Liver (tissue), 9 donors: ENCODE data around the gene SLU7. TPM values are rescaled to one million over a fixed set of nuclear protein-coding genes. Genes with fewer than 3 reads are reported as not detected.

ENCODE experiments used
- DNase-seq: peaks from one replicate; pipeline ENCODE4 v3.0.0-alpha.2; 2017; ENCODE audit warnings: low spot score
- H3K27ac ChIP-seq, 2 donors: one replicate each; pipeline ENCODE4 v1.7.0; 2013; ENCODE audit warnings: inconsistent platforms in 2 of 2, low read length in 2 of 2, control low read depth in 1 of 2, low read depth in 1 of 2, mild to moderate bottlenecking in 1 of 2
- H3K27me3 ChIP-seq, 4 donors: one replicate each; pipeline versions ENCODE4 v1.6.1 to v1.7.0; 2013; ENCODE audit warnings: low read length in 3 of 4, inconsistent platforms in 1 of 4, mild to moderate bottlenecking in 1 of 4, moderate library complexity in 1 of 4; ENCODE audit not compliant: control insufficient read depth in 4 of 4, insufficient read depth in 4 of 4
- H3K36me3 ChIP-seq, 4 donors: one replicate each; pipeline versions ENCODE4 v1.6.1 to v1.7.0; 2013; ENCODE audit warnings: low read length in 3 of 4, mild to moderate bottlenecking in 3 of 4, low read depth in 1 of 4, moderate library complexity in 1 of 4; ENCODE audit not compliant: control insufficient read depth in 4 of 4, insufficient read depth in 3 of 4
- H3K4me1 ChIP-seq, 4 donors: one replicate each; pipeline versions ENCODE4 v1.6.1 to v1.7.0; 2013; ENCODE audit warnings: low read length in 3 of 4, mild to moderate bottlenecking in 3 of 4, moderate library complexity in 1 of 4; ENCODE audit not compliant: control insufficient read depth in 4 of 4, insufficient read depth in 4 of 4
- H3K4me3 ChIP-seq, 3 donors: one replicate each; pipeline versions ENCODE4 v1.6.1 to v1.7.0; 2013; ENCODE audit warnings: low read length in 3 of 3, control low read depth in 1 of 3, low read depth in 1 of 3, mild to moderate bottlenecking in 1 of 3
- H3K9ac ChIP-seq, 2 donors: one replicate each; pipeline ENCODE4 v1.7.0; 2013; ENCODE audit warnings: low read length in 2 of 2, mild to moderate bottlenecking in 2 of 2, moderate library complexity in 2 of 2, control low read depth in 1 of 2, low read depth in 1 of 2
- H3K9me3 ChIP-seq, 4 donors: one replicate each; pipeline versions ENCODE4 v1.6.1 to v1.7.0; 2013; ENCODE audit warnings: low read length in 3 of 4; ENCODE audit not compliant: control insufficient read depth in 4 of 4
- FOXA1 ChIP-seq: IDR thresholded peaks from 2 replicates; pipeline ENCODE4 v1.6.1; 2016; ENCODE audit warnings: antibody characterized with exemption
- GABPA ChIP-seq, 2 donors: IDR thresholded peaks in 1 of 2; conservative IDR thresholded peaks in 1 of 2; 2 replicates each; pipeline ENCODE4 v1.6.1; 2016; ENCODE audit warnings: antibody characterized with exemption in 2 of 2, mild to moderate bottlenecking in 1 of 2, moderate library complexity in 1 of 2
- HNF4A ChIP-seq, 2 donors: conservative IDR thresholded peaks; 2 replicates each; pipeline ENCODE4 v1.6.1; 2016; ENCODE audit warnings: antibody characterized with exemption in 2 of 2, mild to moderate bottlenecking in 2 of 2
- JUND ChIP-seq, 2 donors: IDR thresholded peaks; 2 replicates each; pipeline ENCODE4 v1.6.1; 2016; ENCODE audit warnings: antibody characterized with exemption in 2 of 2
- RAD21 ChIP-seq, 2 donors: IDR thresholded peaks; 2 replicates each; pipeline ENCODE4 v1.6.1; 2016; ENCODE audit warnings: antibody characterized with exemption in 2 of 2, mild to moderate bottlenecking in 2 of 2
- REST ChIP-seq: IDR thresholded peaks from 2 replicates; pipeline ENCODE4 v1.6.1; 2016; ENCODE audit warnings: antibody characterized with exemption, mild to moderate bottlenecking
- RXRA ChIP-seq, 2 donors: IDR thresholded peaks; 2 replicates each; pipeline ENCODE4 v1.6.1; 2017 to 2018; ENCODE audit warnings: antibody characterized with exemption in 2 of 2, mild to moderate bottlenecking in 1 of 2
- SP1 ChIP-seq: IDR thresholded peaks from 2 replicates; pipeline ENCODE4 v1.6.1; 2018; ENCODE audit warnings: antibody characterized with exemption, mild to moderate bottlenecking
- YY1 ChIP-seq: IDR thresholded peaks from 2 replicates; pipeline ENCODE4 v1.6.1; 2016; ENCODE audit warnings: antibody characterized with exemption, mild to moderate bottlenecking
- WGBS: extraction: QIAGEN DNeasy Blood & Tissue Kit; methylation state at CpG from one replicate; pipeline ENCODE4 v1.1.7; 2013; 5-methylcytosine and 5-hydroxymethylcytosine counted together
- polyA plus RNA-seq, 2 donors: library from polyadenylated mRNA; stranded (reverse) in 1 of 2; unstranded in 1 of 2; fragments of 200-250 nt in 1 of 2; fragments of >200 nt in 1 of 2; fragmentation: Nextera tagmentation in 1 of 2; extraction: Ambion mirVana in 1 of 2; gene quantifications; one replicate each; pipeline versions ENCODE4 v1.2.1 to v1.2.3, GENCODE V29; 2013 to 2015
- total RNA-seq, 2 donors: library from RNA; depleted of rRNA; stranded (reverse); fragments of >200 nt; gene quantifications; one replicate each; pipeline ENCODE4 v1.2.3, GENCODE V29; 2014
- TF ChIP-seq, protein P1 (sequence below): IDR thresholded peaks from 2 replicates; pipeline ENCODE4 v1.6.1; 2016; ENCODE audit warnings: antibody characterized with exemption
- TF ChIP-seq, protein P2 (sequence below): fragments of 150-350 bp; IDR thresholded peaks from 2 replicates; pipeline ENCODE4 v1.5.1; 2017; ENCODE audit warnings: improper control_type of control experiment, low read depth, low read length; ENCODE audit not compliant: missing input control
- donor health status: healthy.
- donor health status: healthy.
- donor health status: healthy.
- donor health status: healthy.
- donor health status: healthy.

Gene SLU7
- total and polyA plus RNA-seq, 4 donors: 7.1 to 21.8 (median 17.6) TPM

DNA sequence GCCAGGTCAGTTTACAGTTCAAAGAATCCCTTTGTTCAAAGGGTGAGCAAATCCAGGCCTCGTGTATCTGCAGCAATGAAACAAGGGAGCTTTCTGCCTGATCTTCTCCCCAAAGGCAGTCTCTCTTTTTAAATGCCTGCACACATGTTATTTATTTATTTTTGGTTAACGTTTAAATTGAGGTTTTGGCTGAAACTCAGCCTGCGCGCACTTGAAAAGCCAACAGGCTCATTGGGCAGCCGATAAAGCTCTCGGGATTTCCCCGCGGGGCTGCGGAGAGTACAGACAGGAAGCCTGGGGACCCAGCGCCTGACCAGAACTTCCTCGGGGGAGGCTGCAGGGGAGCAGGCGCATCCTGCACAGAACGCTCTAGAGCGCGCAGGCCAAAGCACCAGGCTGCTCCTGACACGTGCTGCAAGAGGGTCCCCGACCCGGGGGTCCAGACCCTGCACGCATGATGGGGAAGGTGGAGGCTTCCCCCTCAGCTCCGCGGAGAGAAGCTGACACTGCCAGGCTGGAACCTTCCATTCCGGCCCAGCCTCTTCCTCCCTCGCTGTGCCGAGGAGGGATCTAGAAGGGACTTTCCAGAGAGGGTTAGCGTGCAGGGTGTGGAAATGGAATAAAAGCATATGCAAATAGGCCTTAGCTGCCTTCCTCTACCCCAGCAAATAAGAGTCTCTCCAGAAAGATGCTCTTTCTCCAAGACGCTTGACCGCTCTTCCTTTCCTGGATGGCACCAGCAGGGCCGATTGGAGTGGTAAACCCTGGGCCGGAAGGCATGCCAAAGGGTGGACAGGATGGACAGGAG, 48.9 kb upstream of the SLU7 start:
- Histone ChIP-seq H3K36me3 (no peaks in the 10 kb centered on the region), H3K4me1 (peaks cover 2 to 13% (median 13%) of the 10 kb centered on the region in 4 donors), H3K27ac (peak overlapping the region in 1 of 2 donors; percentile 42), H3K27me3 (peaks cover 0 to 3% (median 0%) of the 10 kb centered on the region in 4 donors), H3K9ac (no peak overlapping the region), H3K4me3 (peak overlapping the region in 2 of 3 donors; percentile 6 to 23), H3K9me3 (no peaks in the 10 kb centered on the region)
- TF ChIP-seq, protein P1, sequence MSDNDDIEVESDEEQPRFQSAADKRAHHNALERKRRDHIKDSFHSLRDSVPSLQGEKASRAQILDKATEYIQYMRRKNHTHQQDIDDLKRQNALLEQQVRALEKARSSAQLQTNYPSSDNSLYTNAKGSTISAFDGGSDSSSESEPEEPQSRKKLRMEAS: no peak
- TF ChIP-seq SP1 (peak; percentile 38), HNF4A (conservative IDR thresholded peaks at IDR 0.05) (peak in 1 of 2 donors; percentile 15), GABPA (IDR thresholded peaks at IDR 0.05 in 1 of 2, conservative IDR thresholded peaks at IDR 0.05 in 1 of 2) (peak in 1 of 2 donors; percentile 10)
- 15% methylated on average over 29 of the region's 29 CpGs for WGBS
- DNase-seq: peak; percentile 46

DNA sequence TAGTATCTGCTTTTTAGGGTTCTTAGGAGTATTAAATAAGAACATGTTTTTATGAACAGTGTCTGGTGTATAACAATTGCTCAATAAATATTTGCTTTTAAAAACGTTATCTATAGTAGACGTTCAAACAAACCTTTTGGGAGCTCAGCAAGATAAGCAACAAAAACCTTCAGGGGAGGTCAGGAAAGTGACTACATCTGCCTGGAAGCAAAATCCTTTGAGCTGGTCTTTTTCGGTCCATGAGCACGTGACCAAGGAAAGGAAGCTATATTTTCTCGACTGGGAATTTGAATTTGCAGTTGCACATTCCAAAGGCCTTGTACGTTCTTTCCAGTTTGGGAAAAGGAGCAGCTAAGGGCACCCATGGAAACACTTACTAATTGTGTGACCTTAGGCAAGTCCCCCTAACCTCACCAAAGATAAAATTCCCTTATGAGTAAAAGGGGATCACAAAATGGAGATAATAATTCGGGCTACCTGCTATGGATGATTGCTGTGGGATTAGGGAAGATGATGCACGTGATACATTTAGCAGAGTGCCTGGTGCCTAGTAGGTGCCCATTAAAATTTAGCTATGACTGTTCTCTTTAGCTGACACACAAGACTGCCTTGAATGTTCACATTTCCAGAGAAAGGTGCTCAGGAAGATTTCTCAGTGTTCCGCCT, 48.1 kb upstream of the SLU7 start:
- Histone ChIP-seq H3K4me1 (peaks cover 2 to 13% (median 13%) of the 10 kb centered on the region in 4 donors), H3K36me3 (no peaks in the 10 kb centered on the region), H3K4me3 (no peak overlapping the region), H3K27me3 (peaks cover 0 to 3% (median 0%) of the 10 kb centered on the region in 4 donors), H3K9me3 (no peaks in the 10 kb centered on the region), H3K9ac (no peak overlapping the region), H3K27ac (no peak overlapping the region)
- WGBS: 25% methylated on average over 9 of the region's 9 CpGs
- no peak for DNase-seq
- TF ChIP-seq REST (no peak), RXRA (IDR thresholded peaks at IDR 0.05) (no peak)
- TF ChIP-seq, protein P2, sequence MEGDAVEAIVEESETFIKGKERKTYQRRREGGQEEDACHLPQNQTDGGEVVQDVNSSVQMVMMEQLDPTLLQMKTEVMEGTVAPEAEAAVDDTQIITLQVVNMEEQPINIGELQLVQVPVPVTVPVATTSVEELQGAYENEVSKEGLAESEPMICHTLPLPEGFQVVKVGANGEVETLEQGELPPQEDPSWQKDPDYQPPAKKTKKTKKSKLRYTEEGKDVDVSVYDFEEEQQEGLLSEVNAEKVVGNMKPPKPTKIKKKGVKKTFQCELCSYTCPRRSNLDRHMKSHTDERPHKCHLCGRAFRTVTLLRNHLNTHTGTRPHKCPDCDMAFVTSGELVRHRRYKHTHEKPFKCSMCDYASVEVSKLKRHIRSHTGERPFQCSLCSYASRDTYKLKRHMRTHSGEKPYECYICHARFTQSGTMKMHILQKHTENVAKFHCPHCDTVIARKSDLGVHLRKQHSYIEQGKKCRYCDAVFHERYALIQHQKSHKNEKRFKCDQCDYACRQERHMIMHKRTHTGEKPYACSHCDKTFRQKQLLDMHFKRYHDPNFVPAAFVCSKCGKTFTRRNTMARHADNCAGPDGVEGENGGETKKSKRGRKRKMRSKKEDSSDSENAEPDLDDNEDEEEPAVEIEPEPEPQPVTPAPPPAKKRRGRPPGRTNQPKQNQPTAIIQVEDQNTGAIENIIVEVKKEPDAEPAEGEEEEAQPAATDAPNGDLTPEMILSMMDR: no peak

DNA sequence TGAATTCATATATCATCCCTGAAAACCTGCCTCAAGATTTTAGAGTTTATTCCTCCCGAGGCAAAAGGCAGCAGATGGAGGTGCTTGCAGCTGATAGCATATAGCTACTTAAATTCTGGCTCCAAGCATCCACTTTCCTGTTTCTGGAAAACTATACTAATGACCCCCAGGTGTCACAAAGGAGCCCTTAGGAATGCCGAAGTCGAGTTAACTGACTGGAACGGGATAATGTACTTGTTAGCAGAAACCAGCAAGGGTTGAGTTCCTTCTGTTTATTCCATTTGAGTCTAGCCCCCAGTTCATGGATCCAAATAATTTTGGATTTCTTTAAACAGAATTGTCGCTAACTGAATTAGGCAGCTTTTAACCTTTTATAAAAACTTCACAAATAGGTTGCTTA, 47.2 kb upstream of the SLU7 start:
- Histone ChIP-seq H3K27me3 (peaks cover 0 to 3% (median under 1%) of the 10 kb centered on the region in 4 donors), H3K9me3 (no peaks in the 10 kb centered on the region), H3K4me3 (no peak overlapping the region), H3K9ac (no peak overlapping the region), H3K27ac (no peak overlapping the region), H3K4me1 (peaks cover 2 to 13% (median 13%) of the 10 kb centered on the region in 4 donors), H3K36me3 (no peaks in the 10 kb centered on the region)
- WGBS: 87% methylated on average over 5 of the region's 5 CpGs
- no peak for DNase-seq
- TF ChIP-seq HNF4A (conservative IDR thresholded peaks at IDR 0.05): no peak
- no peak for TF ChIP-seq RAD21 (IDR thresholded peaks at IDR 0.05)
- TF ChIP-seq YY1: no peak
- no peak for TF ChIP-seq JUND (IDR thresholded peaks at IDR 0.05)
- TF ChIP-seq, protein P2: no peak
- no peak for TF ChIP-seq REST
- TF ChIP-seq SP1: no peak
- TF ChIP-seq, protein P1: no peak
- TF ChIP-seq FOXA1: no peak
